GM23248 (cell line): ENCODE results near the gene NHP2.

ENCODE experiments used
- EZH2 ChIP-seq: fragments of 200-600 bp; sonication (generic); IDR thresholded peaks from 2 replicates; pipeline ENCODE4 v1.6.1; 2018; ENCODE audit warnings: antibody characterized with exemption, mild to moderate bottlenecking; ENCODE audit not compliant: insufficient read depth, poor library complexity, severe bottlenecking
- EZH2phosphoT487 ChIP-seq: fragments of 200-600 bp; sonication (generic); IDR thresholded peaks from 2 replicates; pipeline ENCODE4 v1.6.1; 2018; ENCODE audit warnings: antibody characterized with exemption, moderate library complexity, mild to moderate bottlenecking, low read depth; ENCODE audit not compliant: insufficient read depth

DNA sequence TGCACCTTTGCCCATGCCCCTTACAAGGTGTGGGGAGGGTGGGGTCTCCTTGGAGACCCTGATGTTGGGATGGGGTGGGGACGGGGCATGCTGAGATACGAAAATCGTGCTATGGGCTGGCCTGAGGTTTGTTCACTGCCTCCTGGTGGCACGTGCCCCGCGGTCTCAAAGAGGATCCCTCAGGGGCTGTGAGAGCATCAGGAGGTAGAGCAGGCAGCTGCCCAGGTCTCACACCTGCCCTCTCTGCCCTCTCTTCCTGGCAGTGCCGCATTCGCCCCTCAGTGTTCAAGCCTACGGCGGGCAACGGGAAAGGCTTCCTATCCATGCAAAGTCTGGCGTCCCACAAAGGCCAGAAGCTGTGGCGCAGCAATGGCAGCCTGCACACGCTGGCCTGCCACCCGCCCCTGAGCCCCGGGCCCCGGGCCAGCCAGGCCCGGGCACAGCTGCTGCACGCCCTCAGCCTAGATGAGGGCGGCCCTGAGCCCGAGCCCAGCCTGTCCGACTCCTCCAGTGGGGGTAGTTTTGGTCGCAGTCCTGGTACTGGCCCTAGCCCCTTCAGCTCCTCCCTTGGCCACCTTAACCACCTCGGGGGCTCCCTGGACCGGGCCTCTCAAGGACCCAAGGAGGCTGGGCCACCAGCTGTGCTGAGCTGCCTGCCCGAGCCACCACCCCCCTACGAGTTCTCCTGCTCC lies 33.6 kb downstream of the NHP2 start:
- TF ChIP-seq EZH2 (no peak), EZH2phosphoT487 (no peak)
